LNCAP (cell line): ENCODE data around the gene HLA-A.

Experiments
- TF ChIP-seq, protein P1 (sequence below): fragments of 450-650 bp; IDR thresholded peaks from 2 replicates; pipeline ENCODE4 v1.5.1; 2017; ENCODE audit warnings: mild to moderate bottlenecking

Gene HLA-A

DNA sequence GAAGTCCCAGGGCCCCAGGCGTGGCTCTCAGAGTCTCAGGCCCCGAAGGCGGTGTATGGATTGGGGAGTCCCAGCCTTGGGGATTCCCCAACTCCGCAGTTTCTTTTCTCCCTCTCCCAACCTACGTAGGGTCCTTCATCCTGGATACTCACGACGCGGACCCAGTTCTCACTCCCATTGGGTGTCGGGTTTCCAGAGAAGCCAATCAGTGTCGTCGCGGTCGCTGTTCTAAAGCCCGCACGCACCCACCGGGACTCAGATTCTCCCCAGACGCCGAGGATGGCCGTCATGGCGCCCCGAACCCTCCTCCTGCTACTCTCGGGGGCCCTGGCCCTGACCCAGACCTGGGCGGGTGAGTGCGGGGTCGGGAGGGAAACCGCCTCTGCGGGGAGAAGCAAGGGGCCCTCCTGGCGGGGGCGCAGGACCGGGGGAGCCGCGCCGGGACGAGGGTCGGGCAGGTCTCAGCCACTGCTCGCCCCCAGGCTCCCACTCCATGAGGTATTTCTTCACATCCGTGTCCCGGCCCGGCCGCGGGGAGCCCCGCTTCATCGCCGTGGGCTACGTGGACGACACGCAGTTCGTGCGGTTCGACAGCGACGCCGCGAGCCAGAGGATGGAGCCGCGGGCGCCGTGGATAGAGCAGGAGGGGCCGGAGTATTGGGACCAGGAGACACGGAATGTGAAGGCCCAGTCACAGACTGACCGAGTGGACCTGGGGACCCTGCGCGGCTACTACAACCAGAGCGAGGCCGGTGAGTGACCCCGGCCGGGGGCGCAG, at the start of gene HLA-A:
Gene HLA-A, plus strand, starts transcription at position 258 of the 778 bp plus-strand sequence. Its CDS starts 22 bp downstream, at position 280.
- TF ChIP-seq, protein P1, sequence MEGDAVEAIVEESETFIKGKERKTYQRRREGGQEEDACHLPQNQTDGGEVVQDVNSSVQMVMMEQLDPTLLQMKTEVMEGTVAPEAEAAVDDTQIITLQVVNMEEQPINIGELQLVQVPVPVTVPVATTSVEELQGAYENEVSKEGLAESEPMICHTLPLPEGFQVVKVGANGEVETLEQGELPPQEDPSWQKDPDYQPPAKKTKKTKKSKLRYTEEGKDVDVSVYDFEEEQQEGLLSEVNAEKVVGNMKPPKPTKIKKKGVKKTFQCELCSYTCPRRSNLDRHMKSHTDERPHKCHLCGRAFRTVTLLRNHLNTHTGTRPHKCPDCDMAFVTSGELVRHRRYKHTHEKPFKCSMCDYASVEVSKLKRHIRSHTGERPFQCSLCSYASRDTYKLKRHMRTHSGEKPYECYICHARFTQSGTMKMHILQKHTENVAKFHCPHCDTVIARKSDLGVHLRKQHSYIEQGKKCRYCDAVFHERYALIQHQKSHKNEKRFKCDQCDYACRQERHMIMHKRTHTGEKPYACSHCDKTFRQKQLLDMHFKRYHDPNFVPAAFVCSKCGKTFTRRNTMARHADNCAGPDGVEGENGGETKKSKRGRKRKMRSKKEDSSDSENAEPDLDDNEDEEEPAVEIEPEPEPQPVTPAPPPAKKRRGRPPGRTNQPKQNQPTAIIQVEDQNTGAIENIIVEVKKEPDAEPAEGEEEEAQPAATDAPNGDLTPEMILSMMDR, result no peak; the same call in 1 of the 2 replicates

DNA sequence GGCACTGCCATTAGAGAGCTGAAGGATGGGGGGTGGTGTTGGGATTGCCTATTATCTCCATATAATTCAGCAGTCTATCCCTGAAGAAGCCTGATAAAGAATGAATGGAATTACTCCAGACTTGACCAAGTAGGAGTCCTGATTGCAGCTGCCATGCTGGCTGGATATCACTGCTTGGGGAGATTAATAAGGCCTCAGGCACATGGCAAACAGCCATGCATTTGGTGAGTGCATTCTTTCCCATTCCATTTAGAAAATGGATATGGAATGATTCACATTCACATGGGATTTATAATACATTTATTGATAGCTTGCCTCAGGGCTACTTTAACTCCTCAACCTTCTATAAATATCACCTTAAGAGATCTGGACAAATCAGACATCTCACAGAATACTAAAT, 49.6 kb upstream of the HLA-A start:
- TF ChIP-seq, protein P1, result no peak

GRCh38 chr6:29899281-29899680, 43.1 kb upstream of the HLA-A start:
- TF ChIP-seq, protein P1, result no peak

GRCh38 chr6:29905286-29905685, 37.0 kb upstream of the HLA-A start:
- TF ChIP-seq, protein P1, result no peak

DNA sequence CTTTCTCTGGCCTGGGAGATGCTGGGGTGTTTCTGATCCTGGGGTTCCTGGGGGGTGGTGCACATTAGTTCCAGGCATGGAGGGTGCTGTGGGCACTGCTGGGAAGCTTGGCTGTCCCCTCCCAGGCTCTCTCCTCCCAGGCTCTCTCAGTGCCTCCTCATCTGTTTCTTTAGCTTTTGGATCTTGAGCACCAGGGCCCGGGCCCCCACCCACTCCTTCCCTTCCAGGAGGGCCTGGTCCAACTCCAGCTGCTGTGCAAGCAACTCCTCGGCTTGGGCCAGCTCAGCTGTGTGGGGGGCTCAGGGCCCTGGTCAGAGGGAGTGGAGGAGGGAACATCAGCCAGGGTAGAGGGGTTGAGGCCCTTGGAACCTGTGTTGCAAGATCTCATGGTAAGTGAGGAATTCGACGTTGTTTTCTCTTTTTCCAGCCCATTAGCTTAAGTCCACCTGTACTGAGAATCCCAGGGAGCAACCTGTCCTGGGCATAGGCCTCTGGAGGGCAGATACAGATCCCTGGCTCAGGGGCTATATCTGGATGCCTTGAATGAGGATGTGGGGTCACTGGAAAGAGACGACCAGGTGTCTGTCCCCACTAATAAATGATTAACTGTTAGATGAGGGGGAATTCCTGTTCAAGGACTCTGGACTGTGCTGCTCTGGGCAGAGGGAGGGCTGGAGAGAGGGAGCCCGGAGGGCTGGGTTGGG, 34.5 kb upstream of the HLA-A start:
- TF ChIP-seq, protein P1, result no peak

GRCh38 chr6:29908341-29908662, 34.0 kb upstream of the HLA-A start:
- TF ChIP-seq, protein P1, result no peak

GRCh38 chr6:29908710-29909109, 33.6 kb upstream of the HLA-A start:
- TF ChIP-seq, protein P1, result no peak
